Osteocyte (in vitro differentiated cells): ENCODE measurements around the gene DNAH14. TPM values are rescaled to one million over a fixed set of nuclear protein-coding genes. Genes with fewer than 3 reads are reported as not detected.
"Not testable (repeated sequence)": the region's sequence is repeated elsewhere in the genome, so short reads cannot be mapped to it uniquely, and the experiment has no call there.

Experiments
- DNase-seq: peaks from one replicate; pipeline ENCODE4 v3.0.0; 2021; ENCODE audit warnings: mixed read lengths; ENCODE audit not compliant: unreplicated experiment; ENCODE audit errors: extremely low spot score
- H3K27ac Mint-ChIP-seq: one replicate; pipeline ENCODE4 v1.8.0; 2021; ENCODE audit warnings: mild to moderate bottlenecking, mixed read lengths; ENCODE audit not compliant: unreplicated experiment
- H3K27me3 Mint-ChIP-seq: one replicate; pipeline ENCODE4 v1.8.0; 2021; ENCODE audit warnings: mixed read lengths; ENCODE audit not compliant: unreplicated experiment
- H3K36me3 Mint-ChIP-seq: one replicate; pipeline ENCODE4 v1.8.0; 2021; ENCODE audit warnings: mixed read lengths; ENCODE audit not compliant: unreplicated experiment
- H3K4me1 Mint-ChIP-seq: one replicate; pipeline ENCODE4 v1.8.0; 2021; ENCODE audit warnings: mixed read lengths; ENCODE audit not compliant: unreplicated experiment
- H3K4me3 Mint-ChIP-seq: one replicate; pipeline ENCODE4 v1.8.0; 2021; ENCODE audit warnings: mild to moderate bottlenecking, moderate library complexity, mixed read lengths; ENCODE audit not compliant: unreplicated experiment
- H3K9me3 Mint-ChIP-seq: one replicate; pipeline ENCODE4 v1.8.0; 2021; ENCODE audit warnings: mixed read lengths; ENCODE audit not compliant: unreplicated experiment
- CTCF ChIP-seq: fragments of 200-600 bp; sonication (generic); IDR thresholded peaks from 2 replicates; pipeline ENCODE4 v1.5.0; 2021; ENCODE audit warnings: antibody characterized with exemption, mild to moderate bottlenecking, moderate library complexity
- total RNA-seq: library from RNA; stranded (reverse); gene quantifications from 2 replicates; pipeline ENCODE4 v1.2.1, GENCODE V29; 2021

The DNAH14 gene
- total RNA-seq, 1 donor from 2014 or later: 14.3 TPM

GRCh38 chr1:225329041-225329440 lies 399.6 kb downstream of the DNAH14 start:
- Mint-ChIP-seq H3K27me3 (peaks cover 3% of the 10 kb centered on the region), H3K27ac (no peak overlapping the region)
- no peak for TF ChIP-seq CTCF

DNA sequence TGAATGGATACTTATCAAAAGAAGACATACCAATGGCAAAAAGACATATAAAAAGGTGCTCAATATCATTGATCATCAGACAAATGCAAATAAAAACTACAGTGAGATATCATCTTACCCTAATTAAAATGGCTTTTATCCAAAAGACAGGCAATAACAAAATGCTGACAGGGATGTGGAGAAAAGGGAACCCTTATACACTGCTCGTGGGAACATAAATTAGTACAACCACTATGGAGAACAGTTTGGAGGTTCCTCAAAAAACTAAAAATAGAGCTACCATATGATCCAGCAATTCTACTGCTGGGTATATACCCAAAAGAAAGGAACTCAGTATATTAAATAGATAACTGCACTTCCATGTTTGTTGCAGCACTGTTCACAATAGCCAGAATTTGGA lies 400.5 kb downstream of the DNAH14 start:
- DNase-seq, H3K36me3 Mint-ChIP-seq, H3K4me3 Mint-ChIP-seq, H3K4me1 Mint-ChIP-seq, H3K9me3 Mint-ChIP-seq, H3K27ac Mint-ChIP-seq, H3K27me3 Mint-ChIP-seq: not testable (repeated sequence)

More at GRCh38 chr1:225329041-225329440, 399.6 kb downstream of the DNAH14 start:
- Mint-ChIP-seq H3K4me1 (peaks cover 5% of the 10 kb centered on the region), H3K36me3 (no peaks in the 10 kb centered on the region), H3K9me3 (peaks cover 5% of the 10 kb centered on the region), H3K4me3 (no peak overlapping the region)
- no peak for DNase-seq

GRCh38 chr1:225332686-225333085 lies 403.2 kb downstream of the DNAH14 start:
- DNase-seq: no peak
- Mint-ChIP-seq H3K36me3 (no peaks in the 10 kb centered on the region), H3K4me3 (no peak overlapping the region), H3K27me3 (peaks cover 3% of the 10 kb centered on the region), H3K9me3 (peaks cover 3% of the 10 kb centered on the region), H3K4me1 (peaks cover 2% of the 10 kb centered on the region), H3K27ac (no peak overlapping the region)
- no peak for TF ChIP-seq CTCF

- not testable (repeated sequence) for DNase-seq, H3K9me3 Mint-ChIP-seq, H3K27ac Mint-ChIP-seq, H3K4me3 Mint-ChIP-seq, H3K27me3 Mint-ChIP-seq, H3K4me1 Mint-ChIP-seq, H3K36me3 Mint-ChIP-seq
Observed at GRCh38 chr1:225335098-225335778, 405.8 kb downstream of the DNAH14 start.

GRCh38 chr1:225338545-225338944 lies 409.1 kb downstream of the DNAH14 start:
- H3K36me3 Mint-ChIP-seq: no peaks in the 10 kb centered on the region
- H3K27ac Mint-ChIP-seq: no peak overlapping the region
- no peaks in the 10 kb centered on the region for H3K4me1 Mint-ChIP-seq
- no peak overlapping the region for H3K4me3 Mint-ChIP-seq
- no peak for TF ChIP-seq CTCF
- no peaks in the 10 kb centered on the region for H3K9me3 Mint-ChIP-seq
- H3K27me3 Mint-ChIP-seq: peaks cover 13% of the 10 kb centered on the region
- no peak for DNase-seq

DNA sequence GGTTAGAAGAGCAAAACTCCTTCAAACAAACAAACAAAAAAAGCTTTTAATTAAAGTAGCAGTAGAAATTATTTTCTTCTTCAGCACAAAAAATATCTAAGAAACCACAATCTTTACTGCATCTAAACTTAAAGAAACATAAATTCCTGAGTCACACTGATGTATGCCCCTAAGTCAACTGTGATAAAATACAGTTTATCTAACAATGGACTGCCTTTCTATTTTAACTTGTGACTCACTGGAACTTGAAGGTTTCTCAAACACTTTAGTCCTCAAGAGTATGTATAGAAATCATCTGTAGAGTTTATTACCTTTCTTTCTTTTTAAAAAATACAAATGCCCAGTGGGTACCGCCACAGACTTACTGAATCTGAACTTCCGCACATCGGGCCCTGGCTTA lies 412.2 kb downstream of the DNAH14 start:
- peaks cover 15% of the 10 kb centered on the region for H3K27me3 Mint-ChIP-seq
- no peaks in the 10 kb centered on the region for H3K9me3 Mint-ChIP-seq
- no peak overlapping the region for H3K27ac Mint-ChIP-seq
- no peak for DNase-seq
- no peaks in the 10 kb centered on the region for H3K4me1 Mint-ChIP-seq
- TF ChIP-seq CTCF: no peak
- no peak overlapping the region for H3K4me3 Mint-ChIP-seq
- H3K36me3 Mint-ChIP-seq: no peaks in the 10 kb centered on the region
